Small intestine (tissue), 7 donors: Measurements from ENCODE around the gene KIRREL3. TPM values are rescaled to one million over a fixed set of nuclear protein-coding genes. Genes with fewer than 3 reads are reported as not detected.

Source experiments
- DNase-seq, 2 donors: peaks; one replicate each; pipeline versions ENCODE4 v3.0.0 to v3.0.0-alpha.2; 2013
- FAIRE-seq: peaks from 2 replicates; lab custom pipeline; 2012; peaks lifted over from hg19 to GRCh38; lab: Jason Lieb, UNC
- H3K27ac ChIP-seq, 3 donors: one replicate each; pipeline ENCODE4 v1.5.1; 2013; ENCODE audit warnings: low read length in 2 of 3, mild to moderate bottlenecking in 2 of 3, control low read depth in 1 of 3, inconsistent platforms in 1 of 3, low read depth in 1 of 3, moderate library complexity in 1 of 3
- H3K27me3 ChIP-seq, 3 donors: one replicate each; pipeline ENCODE4 v1.6.1; 2013; ENCODE audit warnings: low read length in 3 of 3, inconsistent platforms in 1 of 3; ENCODE audit not compliant: control insufficient read depth in 3 of 3, insufficient read depth in 3 of 3
- H3K36me3 ChIP-seq, 3 donors: one replicate each; pipeline ENCODE4 v1.6.1; 2013; ENCODE audit warnings: low read length in 3 of 3, inconsistent platforms in 1 of 3, low read depth in 1 of 3, mild to moderate bottlenecking in 1 of 3, moderate library complexity in 1 of 3; ENCODE audit not compliant: control insufficient read depth in 3 of 3, insufficient read depth in 2 of 3
- H3K4me1 ChIP-seq, 3 donors: one replicate each; pipeline ENCODE4 v1.6.1; 2013; ENCODE audit warnings: low read length in 2 of 3, inconsistent platforms in 1 of 3, low read depth in 1 of 3, mild to moderate bottlenecking in 1 of 3, moderate library complexity in 1 of 3; ENCODE audit not compliant: control insufficient read depth in 3 of 3, insufficient read depth in 2 of 3
- H3K4me3 ChIP-seq, 3 donors: one replicate each; pipeline ENCODE4 v1.5.1; 2013; ENCODE audit warnings: low read length in 3 of 3, control low read depth in 1 of 3, inconsistent platforms in 1 of 3, low read depth in 1 of 3, mild to moderate bottlenecking in 1 of 3, moderate library complexity in 1 of 3
- H3K9me3 ChIP-seq, 2 donors: one replicate each; pipeline ENCODE4 v1.6.1; 2013; ENCODE audit warnings: low read depth in 1 of 2, low read length in 1 of 2; ENCODE audit not compliant: control insufficient read depth in 2 of 2, insufficient read depth in 1 of 2
- WGBS, 3 donors: extraction: QIAGEN DNeasy Blood & Tissue Kit; methylation state at CpG; one replicate each; pipeline ENCODE4 v1.1.7; 2013; 5-methylcytosine and 5-hydroxymethylcytosine counted together
- polyA plus RNA-seq, 4 donors: library from polyadenylated mRNA; stranded (reverse) in 3 of 4; unstranded in 1 of 4; fragments of 200-250 nt in 3 of 4; fragments of 120-200 nt in 1 of 4; gene quantifications; one replicate each; pipeline versions ENCODE4 v1.2.1 to v1.2.3, GENCODE V29; 2013
- donor health status: healthy with polysubstance abuse.
- donor health status: control.
- donor health status: control.
- donor health status: Bipolar disorder and iron deficiency.
- donor health status: healthy.

Gene KIRREL3
- polyA plus RNA-seq, 4 donors = 0.18 to 0.61 TPM; not detected in 2

DNA sequence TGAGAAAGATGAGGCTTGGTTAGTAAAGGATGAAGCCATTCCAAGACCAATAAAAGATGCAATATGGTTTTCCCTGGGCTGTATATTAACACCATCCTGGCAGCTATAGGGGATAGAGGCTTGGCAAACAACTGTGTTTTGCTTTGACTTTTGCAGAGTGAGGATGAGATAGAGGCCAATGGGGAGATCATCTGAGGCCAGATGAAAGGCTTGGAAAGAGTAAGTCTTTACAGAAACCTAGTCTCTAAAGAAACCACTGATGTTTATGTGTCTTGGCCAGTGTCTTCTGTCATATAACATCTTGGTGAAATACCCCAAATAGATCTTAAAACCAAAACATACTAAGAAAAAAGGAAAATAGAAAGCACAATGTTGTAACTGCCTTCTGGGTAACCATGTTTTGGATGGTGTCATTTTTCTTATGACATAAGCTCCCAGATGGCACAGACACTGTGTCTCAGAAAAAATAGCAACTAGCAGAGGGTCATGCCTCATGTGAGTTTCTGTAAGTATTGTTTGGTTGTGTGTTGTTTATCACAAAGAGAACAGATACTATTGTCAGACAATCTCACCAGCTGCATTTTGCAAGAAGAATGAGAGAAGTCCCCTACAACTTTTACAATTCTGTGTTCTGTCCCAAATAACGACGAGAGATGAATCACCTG is 339.7 kb downstream of the KIRREL3 start:
- Histone ChIP-seq H3K9me3 (no peaks in the 10 kb centered on the region), H3K36me3 (no peaks in the 10 kb centered on the region), H3K27ac (no peak overlapping the region), H3K4me3 (no peak overlapping the region), H3K27me3 (no peaks in the 10 kb centered on the region), H3K4me1 (no peaks in the 10 kb centered on the region)
- FAIRE-seq (no peak), DNase-seq (no peak)
- 66 to 84% (median 69%) methylated on average over 2 of the region's 2 CpGs for WGBS, 3 donors

DNA sequence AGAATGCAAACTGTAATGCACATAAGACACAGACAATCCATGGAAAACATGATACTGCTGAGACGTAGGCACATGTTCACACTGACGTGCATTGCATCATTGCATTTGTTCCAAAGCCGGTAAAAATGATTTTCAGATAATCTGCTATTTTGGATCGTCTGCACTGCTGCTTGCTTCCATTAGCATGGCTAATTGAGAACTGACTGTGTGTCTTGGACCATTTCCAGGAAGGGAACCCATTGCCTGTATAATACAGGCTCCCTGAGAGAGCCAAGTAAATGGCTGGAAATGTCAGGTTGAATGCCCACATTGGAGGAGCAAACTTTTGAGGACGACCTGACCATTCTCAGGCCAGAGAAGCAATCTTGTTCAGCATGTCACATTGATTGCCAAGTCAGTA is 340.2 kb downstream of the KIRREL3 start:
- no peak overlapping the region for H3K4me3 ChIP-seq
- no peaks in the 10 kb centered on the region for H3K36me3 ChIP-seq
- WGBS, 3 donors = 65 to 76% (median 74%) methylated on average over 5 of the region's 5 CpGs
- DNase-seq = no peak
- no peak overlapping the region for H3K27ac ChIP-seq
- no peaks in the 10 kb centered on the region for H3K4me1 ChIP-seq
- no peak for FAIRE-seq
- peaks cover 0 to under 1% (median 0%) of the 10 kb centered on the region in 3 donors for H3K27me3 ChIP-seq
- H3K9me3 ChIP-seq = no peaks in the 10 kb centered on the region

DNA sequence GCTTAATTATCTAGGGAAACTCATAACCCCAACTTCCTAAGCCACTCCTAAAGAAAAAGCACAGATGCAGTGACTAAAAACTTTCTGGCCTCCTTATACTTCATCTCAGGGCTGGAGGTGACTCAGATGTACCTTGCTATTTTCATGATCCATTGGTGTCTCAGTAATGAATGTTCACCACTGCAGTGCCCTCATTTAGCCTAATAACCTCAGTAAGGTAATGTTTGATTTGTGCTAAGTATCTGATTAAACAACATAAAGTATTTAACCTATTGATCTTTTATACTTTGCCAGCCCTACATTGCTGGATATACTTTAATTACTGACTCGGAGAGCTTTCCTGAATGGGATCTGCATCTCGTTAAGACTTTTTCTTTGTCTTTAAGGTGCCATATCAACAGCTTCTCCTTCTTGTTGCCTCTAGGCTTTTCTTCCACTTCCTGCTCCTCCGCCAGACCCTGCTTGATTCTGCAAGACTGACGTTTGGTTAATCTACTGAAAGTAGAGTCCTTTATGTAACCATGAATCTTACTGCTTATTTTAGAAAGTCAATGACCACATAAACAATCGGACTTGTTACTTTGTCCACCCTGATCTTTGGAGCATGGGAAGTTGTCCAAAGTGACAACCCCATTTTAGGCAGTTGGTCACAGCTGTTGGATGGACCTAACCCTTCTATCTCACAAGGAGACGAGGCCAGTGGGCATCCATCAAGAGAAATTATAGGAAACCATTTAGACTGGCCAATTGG is 342.1 kb downstream of the KIRREL3 start:
- H3K4me3 ChIP-seq = no peak overlapping the region
- no peaks in the 10 kb centered on the region for H3K4me1 ChIP-seq
- WGBS, 3 donors = 53 to 63% (median 61%) methylated on average over 6 of the region's 6 CpGs
- H3K27me3 ChIP-seq = peaks cover 0 to 5% (median 0%) of the 10 kb centered on the region in 3 donors
- no peaks in the 10 kb centered on the region for H3K9me3 ChIP-seq
- no peak overlapping the region for H3K27ac ChIP-seq
- FAIRE-seq (no peak), DNase-seq (no peak)
- no peaks in the 10 kb centered on the region for H3K36me3 ChIP-seq

DNA sequence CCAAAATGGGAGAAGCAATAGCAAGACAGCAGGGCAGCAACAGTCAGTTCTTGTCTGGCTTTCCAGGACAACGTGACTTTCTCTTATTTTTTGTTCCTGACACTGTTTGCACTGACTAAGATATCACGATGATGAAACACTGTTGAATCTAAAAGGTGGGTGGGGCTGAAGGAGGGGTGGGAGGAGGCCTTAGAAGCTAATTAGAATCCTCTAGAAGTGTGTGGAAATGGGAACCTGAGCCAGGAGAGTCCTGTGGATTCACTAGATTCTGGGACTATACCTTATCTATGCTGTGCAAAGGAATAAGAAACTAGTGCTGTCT is 344.8 kb downstream of the KIRREL3 start:
- peaks cover 0 to 5% (median 0%) of the 10 kb centered on the region in 3 donors for H3K27me3 ChIP-seq
- 5 to 33% (median 17%) methylated on average over 2 of the region's 2 CpGs for WGBS, 3 donors
- FAIRE-seq (no peak), DNase-seq (no peak)
- H3K4me1 ChIP-seq = no peaks in the 10 kb centered on the region
- H3K9me3 ChIP-seq = no peaks in the 10 kb centered on the region
- H3K36me3 ChIP-seq = no peaks in the 10 kb centered on the region
- H3K27ac ChIP-seq = no peak overlapping the region
- no peak overlapping the region for H3K4me3 ChIP-seq

DNA sequence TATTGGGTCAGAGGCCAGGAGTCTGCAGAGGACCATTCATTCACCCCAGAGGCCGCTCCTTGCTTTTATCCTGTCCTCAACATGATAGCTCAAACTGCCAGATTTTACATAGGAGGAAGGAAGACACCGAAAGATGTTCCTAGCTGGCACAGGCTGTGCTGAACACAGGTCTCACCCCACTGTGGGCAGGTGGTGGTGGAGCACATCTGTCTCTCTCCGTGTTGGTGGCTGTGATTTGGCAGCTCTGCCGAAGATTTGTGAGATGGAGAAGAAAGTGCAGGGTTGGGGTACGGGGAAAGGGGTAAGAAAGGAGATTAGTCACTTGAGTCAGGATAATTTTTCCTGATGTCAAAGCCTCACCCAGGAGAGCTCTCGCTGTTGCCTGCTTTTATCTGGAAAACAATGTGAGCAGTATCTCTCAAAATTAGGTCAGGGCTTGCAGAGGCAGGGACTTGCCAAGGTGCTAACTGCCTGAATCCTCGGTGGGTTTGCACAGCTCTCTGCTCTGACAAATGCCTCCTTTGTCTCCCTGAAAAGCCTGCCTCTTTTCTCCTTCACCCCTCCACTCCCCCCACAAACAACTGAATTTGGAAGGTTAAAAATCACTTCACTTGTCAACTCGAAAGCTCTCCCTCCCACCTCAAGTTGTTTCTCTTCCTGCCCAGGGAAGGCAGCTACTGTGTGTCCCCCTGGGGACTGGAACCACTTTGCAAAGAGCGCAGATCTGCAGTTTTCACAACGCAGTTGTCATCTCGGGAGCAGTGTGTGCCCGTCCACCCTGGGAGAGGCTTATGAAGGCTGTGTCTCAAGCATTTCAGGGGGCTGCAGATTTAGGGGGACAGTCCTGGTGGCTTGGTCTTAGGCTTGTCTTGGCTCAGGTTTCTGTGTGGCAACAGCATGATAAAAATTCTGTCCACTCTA is 345.4 kb downstream of the KIRREL3 start:
- WGBS, 3 donors = 39 to 44% (median 42%) methylated on average over 12 of the region's 12 CpGs
- peaks cover 0 to 5% (median 0%) of the 10 kb centered on the region in 3 donors for H3K27me3 ChIP-seq
- no peaks in the 10 kb centered on the region for H3K4me1 ChIP-seq
- H3K4me3 ChIP-seq = no peak overlapping the region
- H3K27ac ChIP-seq = no peak overlapping the region
- H3K9me3 ChIP-seq = no peaks in the 10 kb centered on the region
- FAIRE-seq = no peak
- no peak for DNase-seq
- H3K36me3 ChIP-seq = no peaks in the 10 kb centered on the region

DNA sequence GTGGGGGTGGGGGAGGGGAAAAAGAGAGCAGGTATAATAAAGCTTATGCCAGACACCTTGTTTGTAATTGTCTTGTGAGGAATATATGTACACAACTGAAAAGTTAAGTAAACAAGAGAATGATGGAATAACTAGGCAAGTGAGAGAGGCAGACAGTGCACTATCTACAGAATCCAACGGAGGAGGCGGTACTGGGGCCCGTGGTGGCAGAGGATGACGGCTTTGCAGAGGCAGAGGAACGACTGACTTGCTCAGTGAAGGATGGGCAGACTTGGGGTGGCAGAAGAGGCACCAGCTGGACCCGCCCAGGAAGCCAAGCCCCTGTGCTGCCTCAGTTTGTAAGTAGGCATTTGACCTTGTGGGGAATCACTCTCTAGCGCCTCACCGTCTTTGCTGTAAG is 347.5 kb downstream of the KIRREL3 start:
- H3K4me3 ChIP-seq = no peak overlapping the region
- H3K4me1 ChIP-seq = no peaks in the 10 kb centered on the region
- H3K36me3 ChIP-seq = no peaks in the 10 kb centered on the region
- no peaks in the 10 kb centered on the region for H3K9me3 ChIP-seq
- 77 to 78% (median 78%) methylated on average over 8 of the region's 8 CpGs for WGBS, 3 donors
- DNase-seq (no peak), FAIRE-seq (no peak)
- H3K27me3 ChIP-seq = peaks cover 0 to 5% (median 0%) of the 10 kb centered on the region in 3 donors
- no peak overlapping the region for H3K27ac ChIP-seq

DNA sequence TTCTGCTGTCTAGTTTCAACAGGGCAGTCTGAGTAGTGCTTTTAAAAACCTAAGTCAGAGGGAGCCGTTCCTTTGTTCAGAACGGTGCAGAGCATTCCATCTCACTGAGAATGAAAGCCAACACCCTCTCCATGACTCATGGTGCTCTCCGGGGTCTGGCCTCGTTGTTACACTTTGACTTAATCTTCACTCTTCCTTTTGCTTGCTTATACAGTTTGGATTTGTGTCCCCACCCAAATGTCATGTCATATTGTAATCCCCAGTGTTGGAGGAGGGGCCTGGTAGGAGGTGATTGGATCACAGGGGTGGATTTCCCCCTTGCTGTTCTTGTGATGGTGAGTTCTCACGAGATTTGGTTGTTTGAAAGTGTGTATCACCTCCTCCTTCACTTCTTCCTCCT is 352.8 kb downstream of the KIRREL3 start:
- H3K4me1 ChIP-seq = no peaks in the 10 kb centered on the region
- FAIRE-seq (no peak), DNase-seq (no peak)
- no peaks in the 10 kb centered on the region for H3K36me3 ChIP-seq
- no peak overlapping the region for H3K4me3 ChIP-seq
- no peaks in the 10 kb centered on the region for H3K27me3 ChIP-seq
- 46 to 49% (median 48%) methylated on average over 5 of the region's 5 CpGs for WGBS, 3 donors
- H3K9me3 ChIP-seq = no peaks in the 10 kb centered on the region
- no peak overlapping the region for H3K27ac ChIP-seq
